HepG2 (cell line): ENCODE data around the gene SDC4. TPM values are rescaled to one million over a fixed set of nuclear protein-coding genes. Genes with fewer than 3 reads are reported as not detected.
A peak's percentile ranks its signal among the peaks of the same experiment; 100 is the strongest.

ENCODE experiments used
- ATAC-seq: fragments of 200-7000 bp; cut with Tn5 transposase; 3 replicates; pipeline ENCODE4 v1.9.1; 2020; ENCODE audit warnings: mild to moderate bottlenecking, moderate library complexity
- BruUV-seq: library from RNA; stranded (reverse); fragments of 400-500 nt; replicated peaks from 2 replicates; lab custom pipeline; 2021; lab: Mats Ljungman, UMichigan
- CTCF ChIA-PET: fragments of 300-600 bp; formaldehyde crosslinking; extraction: SDS; loops from one replicate; lab custom pipeline; 2021; ENCODE audit warnings: low total read pairs, inconsistent platforms, low intra/inter-chr PET ratio; lab: Yijun Ruan, JAX
- POLR2A ChIA-PET: fragments of 350-600 bp; sonication (Branson Sonifier 250); formaldehyde crosslinking; loops from one replicate; lab custom pipeline; 2020; ENCODE audit warnings: antibody characterized with exemption, inconsistent platforms; lab: Yijun Ruan, JAX
- DNase-seq: peaks from one replicate; pipeline ENCODE4 v3.0.0-alpha.2; 2015; ENCODE audit warnings: low spot score
- FAIRE-seq: peaks from 3 replicates; lab custom pipeline; 2011; peaks lifted over from hg19 to GRCh38; lab: Jason Lieb, UNC
- H2AFZ ChIP-seq: one replicate; pipeline ENCODE4 v1.6.1; 2011; ENCODE audit warnings: low read length, inconsistent platforms
- H3K27ac ChIP-seq: fragments of 300-600 bp; 3 replicates; pipeline ENCODE4 v1.8.0; 2011; ENCODE audit warnings: mixed run types, mild to moderate bottlenecking, mixed read lengths, low read length, inconsistent platforms; ENCODE audit not compliant: insufficient read depth; ENCODE audit errors: extremely low read length
- H3K27me3 ChIP-seq, 2 experiments: fragments of 200-600 bp in 1 of 2; 2 replicates in 1 of 2; 3 replicates in 1 of 2; pipeline versions ENCODE4 v1.6.0 to v1.8.0; 2011; ENCODE audit warnings: low read length in 2 of 2, mild to moderate bottlenecking in 2 of 2, moderate library complexity in 2 of 2, inconsistent platforms in 1 of 2; ENCODE audit not compliant: insufficient read depth in 2 of 2, control insufficient read depth in 1 of 2
- H3K36me3 ChIP-seq, 2 experiments: fragments of 200-600 bp in 1 of 2; replicated peaks in 1 of 2; 2 replicates in 1 of 2; 3 replicates in 1 of 2; pipeline versions ENCODE4 v1.5.1 to v1.8.0; 2011; ENCODE audit warnings: low read length in 2 of 2, inconsistent platforms in 1 of 2; ENCODE audit not compliant: insufficient read depth in 2 of 2, control insufficient read depth in 1 of 2
- H3K4me1 ChIP-seq: 2 replicates; pipeline ENCODE4 v1.5.1; 2012; ENCODE audit warnings: low read length, inconsistent platforms; ENCODE audit not compliant: insufficient read depth
- H3K4me2 ChIP-seq: 2 replicates; pipeline ENCODE4 v1.6.0; 2011; ENCODE audit warnings: low read depth, low read length, inconsistent platforms
- H3K4me3 ChIP-seq, 3 experiments: fragments of 200-600 bp in 1 of 3; sonication (generic), shearing (Covaris generic) in 1 of 3; replicated peaks in 1 of 3; 2 replicates each; pipeline ENCODE4 v1.5.1; 2011 to 2016; ENCODE audit warnings: low read length in 3 of 3, inconsistent platforms in 2 of 3, low read depth in 2 of 3, mild to moderate bottlenecking in 2 of 3, control low read depth in 1 of 3, mixed read lengths in 1 of 3; ENCODE audit not compliant: insufficient read depth in 1 of 3
- H3K79me2 ChIP-seq: one replicate; pipeline ENCODE4 v1.6.1; 2011; ENCODE audit warnings: low read length, inconsistent platforms; ENCODE audit not compliant: insufficient read depth
- H3K9ac ChIP-seq: 2 replicates; pipeline ENCODE4 v1.6.0; 2011; ENCODE audit warnings: mild to moderate bottlenecking, low read depth, low read length, inconsistent platforms; ENCODE audit not compliant: insufficient read depth
- H3K9me3 ChIP-seq: 2 replicates; pipeline ENCODE4 v1.5.1; 2012; ENCODE audit warnings: mild to moderate bottlenecking, low read length
- H4K20me1 ChIP-seq: 2 replicates; pipeline ENCODE4 v1.6.0; 2011; ENCODE audit warnings: inconsistent platforms, mild to moderate bottlenecking, low read length, moderate library complexity; ENCODE audit not compliant: insufficient read depth
- GABPB1 ChIP-seq: IDR thresholded peaks from 2 replicates; pipeline ENCODE4 v1.6.1; 2016; ENCODE audit warnings: mild to moderate bottlenecking, missing genetic modification reagents, moderate library complexity, missing compliant biosample characterization
- HNF4A ChIP-seq: sonication (generic); formaldehyde crosslinking; IDR thresholded peaks from 2 replicates; pipeline ENCODE4 v1.4.0; 2020; ENCODE audit warnings: missing genetic modification reagents
- KLF12 ChIP-seq: sonication (generic); formaldehyde crosslinking; IDR thresholded peaks from 2 replicates; pipeline ENCODE4 v1.4.0; 2020; ENCODE audit warnings: missing genetic modification reagents, borderline replicate concordance
- MAFG ChIP-seq: sonication (generic); formaldehyde crosslinking; IDR thresholded peaks from 2 replicates; pipeline ENCODE4 v1.5.1; 2020; ENCODE audit warnings: mild to moderate bottlenecking, missing genetic modification reagents
- RARA ChIP-seq: IDR thresholded peaks from 2 replicates; pipeline ENCODE4 v1.6.1; 2016; ENCODE audit warnings: missing genetic modification reagents, missing compliant biosample characterization
- RBFOX2 ChIP-seq: fragments of 200-400 bp; formaldehyde crosslinking; IDR thresholded peaks from 2 replicates; pipeline ENCODE4 v1.6.1; 2017; ENCODE audit warnings: low read depth, mild to moderate bottlenecking, low read length
- SKIL ChIP-seq: sonication (generic); formaldehyde crosslinking; IDR thresholded peaks from 2 replicates; pipeline ENCODE4 v1.8.0; 2022; ENCODE audit warnings: missing genetic modification reagents, mild to moderate bottlenecking, moderate library complexity, borderline replicate concordance
- SOX13 ChIP-seq, 3 experiments: fragments of 450-650 bp in 1 of 3; sonication (generic) in 1 of 3; formaldehyde crosslinking in 1 of 3; IDR thresholded peaks in 2 of 3; conservative IDR thresholded peaks in 1 of 3; 2 replicates each; pipeline versions ENCODE4 v1.5.0 to v1.6.1; 2016 to 2020; ENCODE audit warnings: antibody characterized with exemption in 1 of 3, mild to moderate bottlenecking in 1 of 3, missing compliant biosample characterization in 1 of 3, missing genetic modification reagents in 1 of 3, moderate library complexity in 1 of 3
- SP2 ChIP-seq: sonication (generic); formaldehyde crosslinking; IDR thresholded peaks from 2 replicates; pipeline ENCODE4 v1.5.1; 2020; ENCODE audit warnings: mild to moderate bottlenecking, missing genetic modification reagents
- STAT6 ChIP-seq: sonication (generic); formaldehyde crosslinking; IDR thresholded peaks from 2 replicates; pipeline ENCODE4 v1.4.0; 2020; ENCODE audit warnings: missing genetic modification reagents, mild to moderate bottlenecking, borderline replicate concordance
- TEAD3 ChIP-seq: optimal IDR thresholded peaks from 2 replicates; pipeline ENCODE3; 2016; ENCODE audit warnings: borderline replicate concordance
- ZNF557 ChIP-seq: sonication (generic); formaldehyde crosslinking; IDR thresholded peaks from 2 replicates; pipeline ENCODE4 v1.4.0; 2020; ENCODE audit warnings: missing genetic modification reagents
- ZNF589 ChIP-seq: sonication (generic); formaldehyde crosslinking; conservative IDR thresholded peaks from 2 replicates; pipeline ENCODE4 v1.8.0; 2022; ENCODE audit warnings: mild to moderate bottlenecking, moderate library complexity, missing genetic modification reagents
- ZNF850 ChIP-seq: sonication (generic); formaldehyde crosslinking; conservative IDR thresholded peaks from 2 replicates; pipeline ENCODE4 v1.9.0; 2021; ENCODE audit warnings: mild to moderate bottlenecking, missing genetic modification reagents
- WGBS: methylation state at CpG from one replicate; pipeline ENCODE4 v1.1.6; 2017; ENCODE audit warnings: low lambda C conversion rate; 5-methylcytosine and 5-hydroxymethylcytosine counted together
- in situ Hi-C: cut with HindIII; loops from 2 replicates; pipeline ENCODE4 v1.10.0; 2017; ENCODE audit warnings: low pct_unique_long_range_greater_than_20kb; ENCODE audit not compliant: extremely low pct_ligation_motif_present
- intact Hi-C: fragments of 100-400 bp; cut with micrococcal nuclease; formaldehyde crosslinking; loops from one replicate; pipeline ENCODE4 v1.10.0; 2022; ENCODE audit not compliant: unreplicated experiment
- polyA plus RNA-seq, 8 experiments: library from polyadenylated mRNA; depleted of rRNA in 3 of 8; stranded (reverse) in 7 of 8; unstranded in 1 of 8; fragments of >200 nt; fragmentation: Illumina TruSeq in 4 of 8; extraction: Trizol in 4 of 8; gene quantifications; 2 replicates each; pipeline versions ENCODE4 v1.2.1 to v1.2.3, GENCODE V29; 2011 to 2016; ENCODE audit warnings: low read depth in 4 of 8, missing spikeins in 1 of 8, mixed read lengths in 1 of 8; ENCODE audit not compliant: insufficient read depth in 1 of 8
- total RNA-seq, 5 experiments: library from RNA; depleted of rRNA; stranded (reverse); fragments of >200 nt; fragmentation: Illumina TruSeq; extraction: Trizol; gene quantifications; 2 replicates each; pipeline ENCODE4 v1.2.3, GENCODE V29; 2016; ENCODE audit warnings: low read depth in 1 of 5

Gene SDC4
- total and polyA plus RNA-seq, 2 of the 13 experiments (the other 11 are each of a cell fraction or from before 2014, with no cell fraction given) = 49.0 to 65.1 TPM

GRCh38 chr20:45339799-45340198 is 8.4 kb downstream of the SDC4 start:
- Histone ChIP-seq H3K27me3 (no peaks in the 10 kb centered on the region), H3K36me3 (peaks cover 5 to 7% of the 10 kb centered on the region in 2 experiments; a peak in 3 of 5 replicates), H2AFZ (no peak overlapping the region), H3K4me1 (peaks cover 90% of the 10 kb centered on the region), H3K9ac (peak overlapping the region; percentile 35), H3K4me2 (peak overlapping the region; percentile 99), H3K4me3 (0 out of 6 replicates have a peak overlapping the region, but pooled peaks of 1 of the 3 experiments have one; percentile 87), H3K9me3 (no peaks in the 10 kb centered on the region), H3K27ac (peak overlapping the region; percentile 80), H3K79me2 (peaks cover 44% of the 10 kb centered on the region), H4K20me1 (no peaks in the 10 kb centered on the region)
- 65% methylated on average over 2 of the region's 2 CpGs for WGBS
- DNase-seq (no peak), FAIRE-seq (no peak), ATAC-seq (no peak)
- no TSS peak for BruUV-seq
- ChIA-PET POLR2A (interaction anchor here (1.2 to 23.9 kb wide), 3 partner anchors 20 to 97 kb away, joined by 3 to 1422 read pairs (median 25); partner anchors contain the start of genes PIGT, SDC4 and SYS1), CTCF (no interaction called here)
- in situ Hi-C loops = no loop called here
- intact Hi-C loops = loop anchor here (5.0 kb wide), 2 partner anchors 78 to 633 kb away; partner anchors contain the start of genes PIGT and ZNF335
- TF ChIP-seq SOX13 (IDR thresholded peaks at IDR 0.05) = no peak
- TF ChIP-seq SOX13 (CRISPR knock-in tag; conservative IDR thresholded peaks at IDR 0.05 in 1 of 2, IDR thresholded peaks at IDR 0.05 in 1 of 2) = peak in 1 of 2 experiments; percentile 83; a peak in 2 of 4 replicates
- TF ChIP-seq ZNF589 (CRISPR knock-in tag) = no peak
- no peak for TF ChIP-seq KLF12 (CRISPR knock-in tag)
- TF ChIP-seq MAFG (CRISPR knock-in tag) = peak; percentile 63
- 0 out of 2 replicates have a peak, but pooled peaks have one; percentile 7 for TF ChIP-seq GABPB1 (CRISPR knock-in tag)
- peak; percentile 65; the same call in 1 of the 2 replicates for TF ChIP-seq RBFOX2
- peak; percentile 25 for TF ChIP-seq TEAD3 (CRISPR knock-in tag)
- TF ChIP-seq SKIL (CRISPR knock-in tag) = 0 out of 2 replicates have a peak, but pooled peaks have one; percentile 5
- TF ChIP-seq RARA (CRISPR knock-in tag) = peak; percentile 16; the same call in 1 of the 2 replicates
- peak; percentile 41; the same call in 1 of the 2 replicates for TF ChIP-seq HNF4A
- 0 out of 2 replicates have a peak, but pooled peaks have one; percentile 27 for TF ChIP-seq ZNF850
- 0 out of 2 replicates have a peak, but pooled peaks have one; percentile 2 for TF ChIP-seq SP2 (CRISPR knock-in tag)
- TF ChIP-seq STAT6 (CRISPR knock-in tag) = 0 out of 2 replicates have a peak, but pooled peaks have one; percentile 49
- no peak for TF ChIP-seq ZNF557 (CRISPR knock-in tag)
